ENCODE results near the gene EFCC1.

GRCh38 chr3:129085818-129086217 lies 84.7 kb downstream of the EFCC1 start:
- no peak for TF ChIP-seq CTCF (conservative IDR thresholded peaks at IDR 0.05)
- no peak for TF ChIP-seq EZH2 (IDR thresholded peaks at IDR 0.05; ENCODE audit: low read depth)

Data from PC-9 (cell line).